Stimulated activated CD4-positive, alpha-beta T cell treated with anti-CD3 and anti-CD28 coated beads, TNF-alpha, amount 100 ng/mL, for 24 hours (primary cell): Measurements from ENCODE around the gene ARL15.

Source experiments
- DNase-seq, 3 experiments: peaks; one replicate each; pipeline ENCODE4 v3.0.0-alpha.2; 2020; ENCODE audit warnings: low read depth in 3 of 3

The ARL15 gene

GRCh38 chr5:54040018-54040417 lies 270.4 kb downstream of the ARL15 start:
- DNase-seq, result no peak

- DNase-seq, result no peak
Observed at GRCh38 chr5:54037205-54037604, 273.2 kb downstream of the ARL15 start.

DNA sequence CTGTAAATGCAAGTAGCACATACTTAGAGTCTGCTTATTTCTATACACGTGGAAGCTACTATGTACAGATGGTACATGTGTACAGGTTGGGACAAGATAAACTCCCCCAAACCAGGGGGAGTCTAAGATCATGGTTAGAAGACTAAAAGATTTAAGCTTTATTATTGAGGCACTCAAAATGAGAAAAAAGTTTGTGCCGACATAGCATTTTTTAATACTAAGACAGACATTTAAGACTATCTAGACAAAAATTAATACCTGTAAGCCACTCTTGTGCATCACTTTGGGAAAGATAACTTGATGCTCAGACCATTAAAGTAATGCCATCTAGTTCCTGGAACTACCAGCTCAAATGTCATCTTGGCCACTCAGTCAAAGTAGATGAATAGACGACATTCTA lies 279.4 kb downstream of the ARL15 start:
- DNase-seq, result no peak

- no peak for DNase-seq
Observed at GRCh38 chr5:54024466-54024865, 285.9 kb downstream of the ARL15 start.

DNA sequence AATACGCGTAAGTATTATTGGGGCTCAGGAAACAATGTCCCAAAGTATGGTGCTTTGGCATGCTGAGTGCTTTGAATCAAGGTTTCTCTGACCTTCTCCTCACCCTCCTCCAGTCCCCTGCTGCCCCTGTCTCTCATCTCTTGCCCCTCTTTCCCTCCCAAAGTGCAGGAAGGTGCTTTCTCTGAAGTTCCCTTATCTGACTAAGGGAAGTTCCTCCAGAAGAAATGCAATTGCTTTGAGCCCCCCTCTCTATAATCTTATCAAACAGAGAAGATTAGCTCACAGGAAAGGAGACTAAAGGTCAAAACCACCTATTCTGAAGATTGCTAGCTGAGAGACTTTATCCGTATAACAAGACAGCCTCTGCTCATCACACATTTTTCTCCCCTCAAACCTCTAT lies 288.1 kb downstream of the ARL15 start:
- no peak for DNase-seq

DNA sequence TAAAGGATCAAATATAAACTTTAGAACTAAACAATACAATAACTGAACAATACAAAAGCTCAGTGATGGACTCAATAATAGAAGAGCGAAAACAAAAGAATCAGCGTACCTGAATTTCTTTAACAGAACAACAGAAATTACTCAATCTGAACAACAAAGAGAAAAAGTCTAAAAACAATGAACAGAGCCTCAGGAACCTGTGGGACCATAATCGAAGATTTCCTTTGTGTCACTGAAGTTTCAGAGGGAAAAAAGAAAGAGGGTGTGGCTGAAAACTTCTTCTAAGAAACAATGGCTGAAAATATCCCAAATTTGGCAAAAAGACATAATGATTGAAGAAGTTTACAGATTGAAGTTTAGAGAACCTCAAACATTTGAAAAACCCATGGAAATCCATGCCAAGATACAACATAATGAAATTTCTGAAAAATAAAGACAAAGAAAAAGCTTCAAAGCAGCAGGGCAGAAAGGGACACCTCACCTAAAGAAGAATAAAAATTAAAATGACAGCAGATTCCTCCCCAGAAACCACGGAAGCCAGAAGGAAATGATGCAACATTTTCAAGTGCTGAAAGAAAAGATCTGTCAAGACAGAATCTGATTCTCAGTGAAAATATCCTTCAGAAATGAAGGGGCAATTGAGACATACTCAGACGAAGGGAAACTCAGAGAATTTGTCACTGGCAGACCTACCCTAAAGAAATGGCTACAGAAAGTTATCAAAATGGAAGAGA lies 288.8 kb downstream of the ARL15 start:
- no peak for DNase-seq

GRCh38 chr5:54018438-54018837 lies 291.9 kb downstream of the ARL15 start:
- no peak for DNase-seq

DNA sequence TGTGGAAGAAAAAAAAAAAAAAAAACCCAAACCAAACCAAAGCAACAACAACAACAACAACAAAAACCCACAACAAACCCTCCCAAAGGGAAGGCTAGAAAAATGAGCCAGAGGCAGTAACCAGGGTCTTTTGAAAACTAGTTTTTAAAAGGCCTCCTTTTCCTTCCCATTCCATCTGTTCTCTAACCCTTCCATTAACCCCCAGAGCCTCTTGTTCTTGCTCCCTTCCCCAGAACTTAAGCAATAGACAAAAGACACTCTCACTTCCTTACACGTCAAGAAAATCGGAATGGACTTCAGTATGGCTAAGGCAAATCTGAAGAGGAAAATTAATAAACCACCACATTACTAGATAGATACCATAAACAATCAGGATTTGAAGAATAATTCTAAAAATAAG lies 292.8 kb downstream of the ARL15 start:
- DNase-seq, result no peak

DNA sequence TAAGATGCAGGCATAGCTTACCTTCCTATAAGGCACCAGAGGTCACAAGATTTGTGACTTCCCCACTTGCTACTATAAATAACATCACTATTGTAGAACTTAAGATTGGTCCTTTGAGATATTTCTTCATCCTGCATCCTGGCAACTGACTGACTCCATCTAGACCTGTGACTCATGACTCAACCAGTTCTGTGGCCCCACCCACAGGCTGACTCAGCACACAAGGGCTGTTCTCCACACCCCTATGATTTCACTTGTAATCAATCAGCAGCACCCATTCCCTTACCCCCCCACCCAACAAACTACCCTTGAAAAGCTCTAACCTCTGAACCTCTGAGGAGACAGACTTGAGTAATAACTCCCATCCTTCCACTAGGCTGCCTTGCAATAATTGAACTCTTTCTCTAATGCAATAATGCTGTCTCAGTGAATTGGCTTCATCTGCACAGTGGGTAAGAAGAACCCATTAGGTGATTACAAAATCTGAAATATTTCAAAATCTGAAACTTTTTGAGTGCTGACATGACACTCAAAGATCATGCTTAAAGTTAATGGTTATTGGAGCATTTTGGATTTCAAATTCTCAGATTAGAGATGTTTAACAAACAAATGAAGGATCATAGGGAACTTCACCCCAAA lies 296.7 kb downstream of the ARL15 start:
- peak in 1 of 3 experiments; percentile 18 for DNase-seq

DNA sequence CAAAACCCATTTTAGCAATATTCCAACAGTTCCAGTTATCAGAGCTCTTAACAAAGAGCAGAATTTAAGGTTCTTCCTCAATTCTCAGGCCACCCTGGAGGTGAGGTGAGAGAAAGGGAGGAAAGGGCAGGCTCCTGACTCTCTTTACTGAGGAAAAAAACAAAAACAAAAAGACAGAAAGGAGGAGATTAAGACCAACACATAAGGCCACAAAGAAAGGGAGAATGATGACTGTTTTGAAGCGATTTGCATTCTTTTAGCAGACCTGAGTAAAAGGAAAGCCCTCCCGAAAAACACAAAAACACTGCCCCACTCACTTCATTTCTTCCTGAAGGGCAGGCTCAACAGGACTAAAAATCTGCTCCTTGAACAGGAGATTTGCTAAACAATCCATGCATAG lies 300.5 kb downstream of the ARL15 start:
- DNase-seq, result no peak

DNA sequence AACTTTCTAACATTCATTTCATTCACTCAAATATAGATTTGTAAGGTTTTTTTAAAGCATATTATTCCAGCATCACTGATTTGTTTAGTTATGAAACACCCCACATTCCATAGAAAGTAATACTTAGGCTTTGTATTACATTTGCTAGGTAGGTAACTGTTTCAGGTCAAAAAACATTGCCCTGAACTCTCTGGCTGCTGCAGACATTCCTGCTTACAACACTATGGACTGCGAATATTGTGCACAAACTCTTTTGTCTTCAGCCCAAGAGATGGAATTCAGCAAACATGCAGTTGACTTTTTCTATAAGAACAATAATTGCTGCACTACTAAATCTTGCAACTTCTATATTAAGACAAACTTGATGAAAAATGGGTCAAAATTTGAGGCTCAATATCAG lies 301.0 kb downstream of the ARL15 start:
- DNase-seq, result no peak

DNA sequence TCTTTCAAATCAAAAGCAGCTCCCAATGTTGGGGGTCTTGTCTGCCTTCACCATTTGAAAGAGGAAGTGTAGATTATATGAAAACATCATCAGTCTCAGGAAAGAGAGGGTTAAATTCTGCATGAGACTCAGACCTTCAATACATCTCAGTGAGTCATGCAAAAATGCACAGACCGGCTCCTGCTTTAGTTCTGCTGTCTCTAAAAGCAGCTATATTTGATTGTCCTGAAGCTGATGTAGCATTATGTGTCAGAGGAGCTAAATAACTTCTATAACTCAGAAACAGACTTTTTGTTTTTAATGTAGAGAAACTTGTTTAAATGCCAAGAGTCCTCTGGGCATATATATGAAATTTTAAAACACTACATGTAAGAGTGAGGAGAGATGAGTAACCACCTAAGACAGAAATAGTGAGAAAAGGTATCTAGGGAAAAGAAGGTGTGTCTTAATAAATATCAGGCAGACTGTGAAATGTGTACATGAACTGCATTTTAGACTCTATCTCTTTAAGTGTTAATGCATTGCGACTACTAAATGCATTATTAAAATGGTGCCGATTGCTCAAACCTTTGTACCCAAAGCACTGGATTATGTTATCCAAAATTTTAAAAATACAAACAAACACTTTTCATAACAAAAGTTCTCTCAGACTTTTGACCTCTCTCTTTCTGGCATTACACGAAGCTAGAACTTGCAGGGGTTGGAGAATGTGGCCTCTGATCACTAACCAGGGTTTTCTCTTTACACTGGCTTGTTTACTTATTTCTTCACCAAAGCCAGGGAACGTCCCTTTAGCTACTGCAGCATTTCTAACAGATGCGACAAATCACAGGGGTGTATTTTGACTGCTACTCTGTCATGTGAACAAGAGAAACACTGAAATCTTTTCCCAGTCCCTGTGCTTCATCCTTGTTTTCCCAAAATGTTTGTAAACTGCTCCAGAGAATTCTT lies 302.3 kb downstream of the ARL15 start:
- no peak for DNase-seq

- no peak for DNase-seq
Observed at GRCh38 chr5:54004697-54005096, 305.7 kb downstream of the ARL15 start.

GRCh38 chr5:54002779-54003178 lies 307.6 kb downstream of the ARL15 start:
- no peak for DNase-seq

GRCh38 chr5:54001976-54002775 lies 308.2 kb downstream of the ARL15 start:
- DNase-seq, result no peak

DNA sequence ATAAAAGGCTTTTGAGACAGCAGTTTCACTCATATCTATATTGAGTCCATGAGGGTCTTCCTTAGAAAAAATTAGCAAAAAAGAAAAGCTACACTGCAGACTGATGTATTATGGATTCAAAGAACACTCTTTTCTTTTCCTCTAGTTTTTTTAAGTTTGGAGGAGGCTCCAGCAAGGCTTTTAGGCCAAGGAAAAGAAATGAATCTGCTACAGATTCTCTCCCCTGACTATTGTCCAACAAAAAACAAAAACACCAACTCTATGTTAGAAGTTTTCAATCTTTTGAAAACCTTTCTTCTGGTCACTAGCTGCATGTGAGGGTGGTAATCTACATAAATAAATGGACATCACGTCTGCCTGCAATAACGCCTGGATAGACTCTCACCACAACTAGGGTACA lies 310.4 kb downstream of the ARL15 start:
- DNase-seq, result no peak

DNA sequence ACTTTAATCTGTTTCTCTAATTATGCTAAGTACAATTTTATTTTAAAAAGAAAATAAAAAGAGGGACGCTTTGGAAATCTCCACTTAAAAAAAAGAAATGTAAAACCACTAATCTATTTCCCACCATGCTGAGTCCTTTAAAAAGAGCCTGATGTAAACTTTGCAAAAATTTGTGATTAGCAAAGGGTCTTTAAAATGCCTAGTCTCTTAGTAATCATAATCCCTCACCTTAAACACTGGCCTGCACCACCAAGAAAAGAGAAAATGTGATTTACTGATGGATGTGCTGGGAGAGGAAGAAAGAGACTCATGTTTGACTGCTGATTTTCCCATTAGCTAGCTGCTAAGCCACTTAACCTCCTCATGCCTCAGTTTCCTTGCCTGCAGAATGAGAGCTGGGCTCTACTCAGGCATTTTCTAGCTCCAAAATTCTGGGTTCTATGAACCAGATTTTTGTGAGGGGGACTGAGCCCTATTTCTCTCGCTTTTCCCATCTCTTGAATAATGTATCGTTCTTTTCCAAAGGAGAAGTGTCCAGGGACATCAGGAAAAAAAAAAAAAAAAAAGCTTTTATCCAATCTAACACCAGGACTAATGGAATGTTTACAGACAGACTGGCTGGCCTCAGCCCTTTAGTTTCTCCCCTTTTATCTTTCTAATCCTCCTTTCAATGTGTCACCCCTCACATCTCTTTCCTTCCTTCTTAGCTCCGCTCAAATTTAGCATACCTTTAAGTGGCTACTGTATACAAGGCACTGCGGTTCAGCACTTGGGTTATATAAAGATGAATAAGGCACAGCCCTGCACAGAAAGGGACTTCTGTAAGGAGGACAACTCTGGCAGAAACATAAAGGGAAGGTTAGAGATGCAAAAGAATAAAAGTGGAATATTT lies 312.4 kb downstream of the ARL15 start:
- DNase-seq, result no peak

GRCh38 chr5:53996008-53996407 lies 314.4 kb downstream of the ARL15 start:
- DNase-seq, result no peak

GRCh38 chr5:53994148-53994547 lies 316.2 kb downstream of the ARL15 start:
- no peak for DNase-seq

DNA sequence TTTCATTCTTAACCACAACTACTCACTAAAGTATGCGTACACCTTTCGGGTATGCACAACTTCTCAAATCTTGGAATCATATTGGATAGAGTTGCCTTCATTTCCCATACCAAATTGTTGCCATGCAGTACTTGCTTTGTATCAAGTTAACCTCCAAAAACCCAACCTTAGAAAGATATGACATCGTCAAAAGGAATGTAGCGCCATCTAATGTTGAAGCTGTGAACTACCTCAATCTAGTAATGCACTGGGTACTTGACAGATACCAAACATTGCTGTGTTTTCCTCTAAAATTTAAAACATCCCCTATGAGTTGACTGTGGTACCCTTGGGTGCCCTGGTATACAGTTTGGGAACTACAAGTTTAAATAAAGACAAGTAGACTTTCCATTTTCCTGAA lies 318.4 kb downstream of the ARL15 start:
- DNase-seq, result no peak

GRCh38 chr5:53987101-53987500 lies 323.3 kb downstream of the ARL15 start:
- DNase-seq, result no peak
